ENCODE results near the gene BATF.
A peak's percentile ranks its signal among the peaks of the same experiment; 100 is the strongest.

Gene BATF

DNA sequence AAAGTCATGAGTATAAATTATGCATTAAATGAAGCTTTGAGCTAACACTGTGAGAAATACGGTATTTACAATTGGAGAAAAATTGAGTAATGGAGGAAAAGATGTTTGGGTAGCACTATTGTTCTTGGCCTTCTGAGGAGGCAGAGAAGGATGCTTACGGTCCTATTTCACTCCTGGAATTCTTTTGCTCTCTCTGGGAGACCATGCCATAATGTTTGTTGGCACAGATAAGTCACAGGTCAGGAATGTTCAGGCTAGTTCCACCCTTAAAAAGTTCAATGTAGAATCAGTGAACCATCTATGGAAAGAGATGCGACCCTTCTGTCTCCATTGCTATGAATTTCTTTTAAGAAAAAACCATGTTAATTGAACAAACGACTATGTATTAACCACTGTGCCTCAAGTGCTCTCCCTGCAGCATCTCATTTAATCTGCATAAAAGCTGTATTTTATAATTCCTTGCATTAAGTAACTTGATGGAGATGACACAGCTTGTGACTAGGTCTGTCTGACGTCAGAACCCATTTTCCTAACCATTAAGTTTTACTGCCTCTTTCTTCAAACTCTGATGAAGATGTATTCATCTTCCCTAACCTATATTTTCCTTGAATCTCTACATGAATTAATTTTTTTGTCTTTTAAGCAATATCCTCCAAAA, 9.5 kb downstream of the BATF start:
- no peak for DNase-seq (ENCODE audit: low read depth, low spot score)

DNA sequence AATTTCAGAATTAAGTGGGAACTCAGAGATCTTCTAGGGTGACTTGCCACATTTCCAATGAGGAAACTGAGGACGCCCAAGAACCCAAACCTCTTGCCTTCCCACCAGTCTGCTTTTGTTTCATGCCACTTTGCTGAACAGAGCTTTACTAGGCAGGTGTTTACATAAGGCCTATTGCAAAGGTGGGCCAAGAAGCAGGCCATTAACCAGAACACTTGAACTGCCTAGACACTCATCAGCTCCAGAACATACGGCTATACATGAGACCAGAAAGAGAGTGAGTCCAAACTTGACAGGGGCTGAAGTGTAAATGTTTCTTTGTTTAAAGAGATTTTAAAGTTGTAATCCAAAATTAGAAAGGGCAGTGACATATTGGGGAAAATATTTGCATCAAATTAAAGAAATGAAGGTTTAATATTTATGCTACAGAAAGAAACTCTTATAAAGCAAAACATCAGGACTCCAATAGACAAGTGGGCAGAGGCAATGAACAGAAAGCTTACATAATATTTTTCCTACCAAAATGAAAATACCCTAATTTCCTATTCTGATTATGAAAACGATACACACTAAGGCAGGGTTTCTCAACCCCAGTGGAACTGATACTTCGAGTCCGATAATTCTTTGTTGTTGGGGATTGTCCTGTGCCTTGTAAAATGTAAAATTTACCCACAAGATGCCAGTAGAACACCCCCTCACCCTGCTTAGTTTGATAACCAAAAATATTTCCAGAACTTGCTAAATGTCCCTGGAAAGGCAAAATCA, 11.7 kb downstream of the BATF start:
- no peak for DNase-seq (ENCODE audit: low read depth, low spot score)

DNA sequence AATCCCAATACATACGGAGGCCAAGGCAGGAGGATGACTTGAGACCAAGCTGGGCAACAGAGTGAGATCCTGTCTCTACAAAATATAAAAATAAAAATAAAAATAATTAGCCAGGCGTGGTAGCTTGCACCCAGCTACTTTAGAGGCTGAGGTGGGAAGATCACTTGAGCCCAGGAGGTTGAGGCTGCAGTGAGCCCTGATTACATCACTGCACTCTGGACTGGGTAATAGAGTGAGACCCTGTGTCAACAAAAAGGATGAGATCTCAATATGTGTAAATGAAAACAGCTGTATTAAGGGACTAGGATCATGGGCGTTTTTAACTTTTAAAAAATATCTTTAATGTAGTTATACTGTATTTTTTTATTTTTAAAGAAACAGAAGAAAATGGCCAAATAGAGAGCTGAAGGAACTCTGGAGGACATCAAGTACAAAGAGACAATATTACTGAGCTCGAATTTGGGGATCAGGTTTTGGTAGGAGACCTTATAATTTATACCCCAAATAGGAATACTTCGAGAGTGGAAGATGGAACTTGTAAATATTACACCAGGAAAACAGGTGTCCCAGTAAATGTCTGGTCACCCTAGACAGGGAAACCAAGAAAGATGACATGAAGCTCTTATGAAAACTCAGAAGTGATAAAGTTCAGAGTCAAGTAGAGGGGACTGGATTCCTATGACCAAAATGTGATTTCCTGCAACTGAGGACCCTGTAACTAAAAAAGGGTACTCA, 13.1 kb downstream of the BATF start:
- no peak for DNase-seq (ENCODE audit: low read depth, low spot score)

DNA sequence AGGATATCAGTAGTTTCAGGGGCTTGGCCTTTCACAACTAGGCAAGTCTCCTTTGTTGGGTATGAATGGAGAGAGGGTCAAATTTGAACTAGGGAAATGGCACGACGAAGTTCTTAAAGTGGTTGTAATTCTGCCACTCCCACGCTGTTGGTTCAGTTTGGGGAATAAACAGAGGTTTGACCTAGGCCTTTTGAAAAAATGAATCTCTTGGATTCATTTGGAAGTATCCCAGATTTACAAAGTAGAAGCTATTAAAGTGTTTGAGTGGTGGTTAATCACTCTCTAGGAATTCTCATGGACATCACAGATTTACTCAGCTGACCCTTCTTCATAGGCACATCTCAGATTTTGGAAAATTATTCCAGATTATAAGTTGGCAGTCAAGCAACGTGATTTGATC, 14.8 kb downstream of the BATF start:
- no peak for DNase-seq (ENCODE audit: low read depth, low spot score)

DNA sequence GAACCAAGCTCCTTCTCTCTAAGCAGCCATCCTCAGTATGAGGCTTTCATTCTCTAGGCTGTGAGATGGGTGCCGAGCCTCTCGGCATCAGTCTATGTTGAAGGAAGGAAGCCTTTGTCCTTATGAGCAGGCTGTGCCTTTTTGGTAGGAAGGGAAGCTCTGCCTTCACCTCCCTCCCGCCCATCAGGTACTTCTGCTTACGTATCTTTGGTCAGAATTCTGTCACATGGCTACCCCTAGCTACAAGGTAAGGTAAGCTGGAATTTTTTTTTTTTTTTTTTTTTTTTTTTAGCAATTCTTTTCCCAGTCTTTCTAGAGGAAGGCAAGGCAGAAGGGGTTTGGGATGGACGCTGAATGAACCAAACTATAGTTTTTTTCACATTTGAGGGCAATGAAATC, 16.9 kb downstream of the BATF start:
- no peak for DNase-seq (ENCODE audit: low read depth, low spot score)

DNA sequence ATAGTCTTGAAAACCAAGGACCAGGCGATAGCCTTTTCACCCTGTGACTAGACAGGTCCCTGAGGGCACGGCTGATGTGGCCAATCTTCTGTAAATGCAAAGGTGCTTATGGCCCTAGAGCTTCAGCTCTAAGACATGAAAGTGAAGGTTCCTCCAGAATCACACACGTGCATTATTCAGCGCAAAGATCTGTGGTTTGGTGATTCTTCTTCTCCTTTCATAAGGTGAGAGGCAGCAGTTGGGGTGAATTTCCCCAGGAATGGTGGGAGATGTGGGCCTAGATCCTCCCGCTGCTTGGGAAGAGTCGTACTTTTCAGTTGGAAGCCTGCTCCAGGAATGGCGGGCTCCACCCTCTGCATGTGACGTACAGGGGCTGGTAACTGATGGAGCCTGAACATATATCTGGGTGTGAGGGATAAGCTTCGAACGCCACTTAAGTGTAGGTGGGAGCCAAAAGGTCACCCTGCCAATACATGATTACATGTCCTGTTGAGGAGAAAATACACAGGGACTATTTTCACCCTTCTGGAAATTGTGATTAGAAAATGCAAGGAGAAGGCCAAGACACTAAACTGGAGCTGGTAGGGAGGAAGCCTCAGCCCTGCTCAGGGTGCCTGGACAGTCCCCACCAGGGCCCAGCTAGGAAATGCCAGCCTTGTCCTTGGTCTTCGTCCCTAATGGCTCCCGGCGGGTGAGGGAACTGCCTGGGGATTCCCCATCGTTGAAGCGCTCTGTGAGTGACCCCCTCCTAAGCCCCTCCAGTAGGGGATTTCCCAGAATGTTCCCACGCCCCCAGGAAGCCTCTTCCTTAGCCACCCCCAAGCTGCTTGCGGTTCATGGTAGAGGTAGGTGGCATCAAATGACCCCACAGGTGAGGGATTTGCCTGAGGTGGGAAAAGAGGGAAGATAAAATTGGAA, 17.6 kb downstream of the BATF start:
- DNase-seq (ENCODE audit: low read depth, low spot score), result no peak

DNA sequence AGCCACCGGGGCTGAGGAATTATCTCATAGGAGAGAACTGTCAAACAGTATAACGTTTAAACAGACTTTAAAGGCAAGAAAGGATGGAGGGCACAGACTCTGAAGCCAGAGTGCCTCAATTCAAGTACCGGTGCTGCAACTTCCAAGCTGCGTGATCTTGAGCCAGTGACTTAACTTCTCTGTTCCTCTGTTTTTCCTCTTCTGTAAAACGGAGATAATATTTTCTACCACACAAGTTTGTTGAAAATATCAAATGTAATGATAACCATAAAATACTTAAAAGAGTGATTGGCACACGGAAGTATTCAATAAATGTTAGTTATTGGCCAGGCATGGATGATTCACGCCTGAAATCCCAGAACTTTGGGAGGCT, 18.2 kb downstream of the BATF start:
- no peak for DNase-seq (ENCODE audit: low read depth, low spot score)

DNA sequence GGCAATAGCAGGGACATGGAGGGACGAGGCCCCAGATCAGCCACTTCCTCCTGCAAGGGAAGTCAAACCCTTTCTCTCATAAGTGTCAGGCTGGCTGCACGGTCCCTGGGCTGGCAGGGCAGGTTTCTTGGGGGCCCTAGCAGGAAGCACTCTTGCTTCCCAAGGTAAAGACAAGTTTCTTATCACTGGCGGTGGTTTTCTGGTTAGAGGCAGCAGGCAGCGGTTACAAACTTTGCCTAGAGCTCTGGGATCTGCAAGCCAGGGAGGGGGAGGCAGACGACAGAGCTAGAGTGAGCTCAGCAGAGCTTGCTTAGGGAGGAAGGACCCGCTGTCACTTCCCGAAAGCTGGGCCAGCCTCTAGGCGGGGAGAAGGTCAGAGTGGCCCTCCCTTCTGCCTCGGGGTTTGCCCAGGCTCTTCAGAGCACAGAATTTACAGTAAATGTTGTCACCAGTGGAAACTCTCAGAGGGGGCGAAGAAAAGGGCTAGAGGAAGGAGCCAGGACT, 20.4 kb downstream of the BATF start:
- peak; percentile 73 for DNase-seq (ENCODE audit: low read depth, low spot score)

DNA sequence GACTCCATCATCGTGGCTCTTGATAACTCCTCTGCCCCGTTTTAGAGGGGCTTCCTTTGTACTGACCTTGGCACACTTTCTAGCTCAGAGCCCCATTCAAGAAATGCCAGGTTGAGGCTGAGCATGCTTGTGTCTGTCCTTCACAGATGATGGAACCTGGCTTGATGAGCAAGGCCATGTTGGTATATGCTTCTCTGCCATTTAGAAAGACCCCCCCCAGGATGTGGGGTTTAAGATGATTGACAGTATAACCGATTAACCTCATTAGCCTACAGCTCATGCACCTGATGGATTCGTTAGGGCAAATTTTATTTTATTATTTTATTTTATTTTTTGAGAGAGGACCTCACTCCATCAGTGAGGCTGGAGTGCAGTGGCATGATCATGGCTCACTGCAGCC, 21.0 kb downstream of the BATF start:
- DNase-seq (ENCODE audit: low read depth, low spot score), result no peak

DNA sequence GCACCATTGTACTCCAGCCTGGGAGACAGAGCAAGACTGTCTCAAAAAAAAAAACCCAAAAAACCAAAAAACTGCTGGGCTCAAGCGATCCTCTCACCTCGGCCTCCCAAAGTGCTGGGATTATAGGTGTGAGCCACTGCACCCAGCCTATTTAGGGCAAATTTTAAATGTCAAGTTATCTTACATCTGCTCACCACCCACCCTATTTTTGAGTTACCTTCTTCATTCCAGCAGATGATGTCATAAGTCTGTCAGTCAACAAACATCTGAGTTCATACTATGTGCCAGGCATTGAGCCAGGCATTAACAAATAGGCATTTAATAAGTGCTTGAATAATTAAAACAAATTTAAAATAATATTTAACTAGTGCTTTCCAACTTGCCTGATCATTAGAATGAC, 21.5 kb downstream of the BATF start:
- DNase-seq (ENCODE audit: low read depth, low spot score), result no peak

DNA sequence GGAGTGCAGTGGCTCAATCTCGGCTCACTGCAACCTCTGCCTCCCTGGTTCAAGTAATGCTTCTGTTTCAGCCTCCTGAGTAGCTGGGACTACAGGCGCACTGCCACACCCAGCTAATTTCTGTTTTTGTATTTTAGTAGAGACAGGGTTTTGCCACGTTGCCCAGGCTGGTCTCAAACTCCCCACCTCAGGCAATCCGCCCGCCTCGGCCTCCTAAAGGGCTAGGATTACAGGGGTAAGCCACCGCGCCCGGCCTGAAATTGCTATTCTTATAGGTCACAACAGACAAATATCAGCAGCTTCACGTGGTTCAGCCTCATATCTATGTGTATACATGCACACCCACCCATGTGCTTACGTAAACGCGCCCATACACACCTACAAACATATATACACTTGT, 23.6 kb downstream of the BATF start:
- DNase-seq (ENCODE audit: low read depth, low spot score), result no peak

DNA sequence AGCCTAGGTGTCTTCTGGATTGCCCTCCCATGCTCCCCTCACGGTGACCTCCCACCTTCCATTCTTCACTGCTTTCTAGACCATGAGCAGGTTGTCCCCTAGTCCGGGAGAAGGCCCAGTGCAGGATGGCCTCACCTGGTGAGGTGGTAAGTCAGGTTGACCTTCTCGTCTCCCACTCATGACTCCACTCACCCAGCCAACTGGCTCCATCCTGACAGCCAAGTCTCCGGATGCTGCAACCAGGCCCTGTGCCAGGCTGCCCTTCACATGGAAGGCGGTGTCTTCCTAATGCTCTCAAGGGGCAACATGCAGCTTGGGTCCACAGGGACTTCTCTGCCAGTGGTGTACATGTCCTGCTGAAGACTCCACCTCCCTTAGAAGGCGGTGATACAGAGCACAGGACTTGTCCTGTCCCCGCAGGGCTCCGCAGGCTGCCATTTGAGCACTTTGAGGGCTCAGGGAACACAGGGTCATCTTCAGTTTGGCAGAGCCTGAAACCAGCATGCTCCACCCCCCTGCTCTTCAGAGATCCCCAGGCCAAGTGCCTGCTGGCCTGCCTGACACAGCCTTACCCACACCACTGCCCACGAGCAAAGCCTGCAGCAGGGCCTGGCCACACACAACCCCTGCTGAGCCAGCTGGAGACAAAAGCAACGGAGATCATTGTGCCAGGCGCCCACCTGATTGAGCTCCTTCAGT, 25.4 kb downstream of the BATF start:
- DNase-seq (ENCODE audit: low read depth, low spot score), result no peak

DNA sequence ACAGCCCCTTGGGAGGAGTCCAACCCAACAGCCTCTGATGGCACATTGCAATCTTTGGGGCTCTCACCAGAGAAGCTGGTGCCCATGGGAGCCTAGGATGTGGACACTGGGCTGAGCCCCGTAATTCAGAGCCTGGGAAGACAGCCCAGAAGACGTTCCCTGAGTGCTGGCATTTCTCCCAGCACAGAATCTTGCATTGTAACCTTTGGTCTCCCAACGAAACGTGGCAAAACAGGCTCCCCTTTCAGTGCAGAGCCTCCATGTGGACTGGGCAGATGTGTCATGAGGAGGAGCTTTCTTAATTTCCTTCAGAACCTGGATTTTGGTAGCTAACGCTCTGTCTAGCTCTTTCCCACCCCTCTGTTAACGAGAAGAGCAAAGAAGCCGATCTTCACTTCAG, 26.3 kb downstream of the BATF start:
- no peak for DNase-seq (ENCODE audit: low read depth, low spot score)

DNA sequence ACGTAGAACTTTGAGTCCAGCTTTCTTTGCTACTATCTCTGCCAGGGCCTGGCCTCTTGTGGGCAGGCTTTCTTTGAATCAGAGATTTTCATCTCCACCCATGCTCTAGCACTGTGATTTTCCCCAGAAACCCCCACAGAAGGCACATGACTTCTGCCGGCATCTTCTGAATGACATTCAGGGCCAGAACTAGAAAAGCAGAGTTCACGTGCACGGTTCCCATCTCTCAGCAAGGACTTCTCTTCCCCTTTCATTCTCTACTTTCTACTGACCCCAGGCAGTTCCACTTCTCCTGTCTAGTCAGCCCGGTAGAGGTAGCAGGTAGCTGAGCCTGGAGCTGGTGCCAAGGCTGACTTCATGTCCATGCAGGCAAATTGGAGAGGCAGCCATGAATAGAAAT, 26.9 kb downstream of the BATF start:
- no peak for DNase-seq (ENCODE audit: low read depth, low spot score)

DNA sequence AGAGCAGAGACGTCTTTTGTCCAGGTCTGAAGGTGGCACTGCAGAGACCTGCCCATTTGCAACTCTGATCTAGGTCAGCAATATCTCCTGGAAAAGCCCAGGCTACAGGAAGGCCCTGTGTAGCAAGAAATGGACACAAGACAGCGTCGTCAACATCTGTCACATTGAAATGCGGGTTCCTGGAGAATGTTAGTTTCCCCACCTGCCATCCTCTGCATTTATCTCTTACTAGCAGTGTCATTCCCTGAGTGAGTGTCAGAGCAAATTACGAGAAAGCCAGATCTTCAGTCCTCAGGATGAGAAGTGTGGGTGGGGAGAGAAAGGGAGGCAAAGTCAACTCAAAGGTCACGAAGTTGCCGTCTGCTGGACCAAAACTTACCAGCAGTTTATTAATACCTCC, 28.8 kb downstream of the BATF start:
- no peak for DNase-seq (ENCODE audit: low read depth, low spot score)

DNA sequence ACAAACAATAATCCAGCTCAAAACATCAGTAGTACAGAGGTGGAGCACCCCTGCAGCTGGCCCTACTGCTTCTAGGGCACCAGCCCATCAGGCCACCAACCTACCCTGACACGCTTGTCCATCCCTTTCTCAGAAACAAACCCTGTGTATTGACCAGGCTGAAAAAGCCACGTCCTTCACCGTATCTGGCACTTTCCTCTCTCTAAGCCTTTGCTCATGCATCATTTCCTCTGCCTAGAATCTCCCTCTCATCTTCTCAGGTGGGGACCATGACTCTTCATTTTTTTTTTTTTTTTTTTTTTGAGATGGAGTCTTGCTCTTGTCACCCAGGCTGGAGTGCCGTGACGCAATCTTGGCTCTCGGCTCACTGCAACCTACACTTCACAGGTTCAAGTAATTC, 30.9 kb downstream of the BATF start:
- no peak for DNase-seq (ENCODE audit: low read depth, low spot score)

DNA sequence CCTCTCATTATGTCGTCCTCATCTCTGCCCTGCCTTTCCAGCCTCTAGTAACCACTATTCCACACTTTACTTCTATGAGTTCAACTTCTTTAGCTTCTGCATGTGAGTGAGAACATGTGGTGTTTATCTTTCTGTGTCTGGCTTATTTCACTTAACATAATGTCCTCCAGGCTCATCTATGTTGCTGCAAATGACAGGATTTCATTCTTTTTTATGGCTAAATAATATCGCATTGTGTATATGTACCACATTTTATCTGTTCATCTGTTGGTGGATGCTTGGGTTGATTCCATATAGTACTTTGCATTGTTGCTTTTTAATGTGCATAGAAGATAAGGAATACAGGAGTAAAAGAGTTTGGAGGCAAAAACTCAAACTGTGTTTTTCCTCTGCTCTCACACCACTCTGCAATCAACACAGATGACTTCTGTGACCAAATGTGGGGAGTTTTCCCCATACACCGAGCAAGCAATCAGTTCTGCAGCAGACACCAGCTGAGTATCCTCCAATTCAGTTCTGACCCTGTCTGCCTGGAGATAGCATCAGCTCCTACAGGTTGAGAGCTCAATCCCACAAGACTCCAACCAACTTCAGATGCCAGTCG, 31.6 kb downstream of the BATF start:
- DNase-seq (ENCODE audit: low read depth, low spot score), result no peak

DNA sequence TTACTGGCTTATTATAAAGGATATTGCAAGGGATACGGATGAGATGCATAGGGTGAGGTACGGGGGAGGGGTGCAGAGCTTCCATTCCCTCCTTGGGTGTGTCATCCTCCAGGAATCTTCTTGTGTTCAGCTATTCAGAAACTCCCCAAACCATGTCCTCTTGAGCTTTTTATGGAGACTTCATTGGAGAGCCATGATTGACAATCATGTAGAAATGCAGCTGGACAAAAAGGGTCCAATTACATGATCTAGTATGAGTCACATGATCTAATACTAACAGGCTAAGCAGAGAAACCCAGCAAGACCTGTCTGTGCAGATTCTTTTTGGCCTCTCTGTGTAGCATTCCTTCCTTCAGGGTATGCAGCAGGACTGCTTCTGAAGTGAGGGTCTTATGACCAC, 32.2 kb downstream of the BATF start:
- DNase-seq (ENCODE audit: low read depth, low spot score), result peak; percentile 77

DNA sequence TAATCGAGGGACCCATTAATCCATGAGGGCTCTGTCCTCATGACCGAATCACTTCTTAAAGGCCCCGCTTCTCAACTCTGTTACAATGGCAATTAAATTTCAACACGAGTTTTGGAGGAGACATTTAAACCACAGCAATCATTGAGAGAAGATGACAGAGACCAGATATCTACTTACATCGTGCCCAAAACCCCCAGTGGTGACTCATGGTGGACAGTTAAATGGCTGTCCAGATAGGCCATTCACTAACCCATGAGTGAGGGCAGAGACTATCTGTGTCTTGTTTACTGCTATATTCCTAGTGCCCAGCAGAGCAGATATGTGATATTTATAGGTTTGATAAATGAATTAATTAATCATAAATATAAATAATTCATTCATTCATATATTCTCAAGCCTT, 36.2 kb downstream of the BATF start:
- DNase-seq (ENCODE audit: low read depth, low spot score), result no peak

DNA sequence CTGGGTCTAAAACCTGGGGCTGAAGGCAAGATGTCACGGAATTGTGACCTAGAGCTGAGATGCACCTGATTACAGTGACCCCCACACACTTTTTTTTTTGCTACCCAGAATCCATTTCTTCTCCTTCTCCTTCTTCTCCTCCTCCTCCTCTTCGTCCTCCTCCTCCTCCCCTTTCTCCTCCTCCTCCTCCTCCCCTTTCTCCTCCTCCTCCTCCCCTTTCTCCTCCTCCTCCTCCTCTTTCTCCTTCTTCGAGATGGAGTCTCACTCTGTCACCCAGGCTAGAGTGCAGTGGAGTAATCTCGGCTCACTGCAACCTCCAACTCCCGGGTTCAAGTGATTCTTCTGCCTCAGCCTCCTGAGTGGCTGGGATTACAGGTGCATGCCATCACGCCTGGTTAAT, 36.8 kb downstream of the BATF start:
- DNase-seq (ENCODE audit: low read depth, low spot score), result no peak
